KBM-7 (cell line): ENCODE data around the gene YPEL1.
"Not testable (repeated sequence)": the region's sequence is repeated elsewhere in the genome, so short reads cannot be mapped to it uniquely, and the experiment has no call there.

Source experiments
- DNase-seq: peaks from one replicate; pipeline ENCODE4 v3.0.0-alpha.2; 2015
- in situ Hi-C: fragments of 300-500 bp; cut with MboI; formaldehyde crosslinking; loops from 2 replicates; pipeline ENCODE4 v1.14.3; 2020; ENCODE audit warnings: low sequenced_read_pairs, low pct_unique_long_range_greater_than_20kb, mixed read lengths

Gene YPEL1

GRCh38 chr22:21755851-21756284 lies 20.3 kb upstream of the YPEL1 start:
- in situ Hi-C loops, result no loop called here
- DNase-seq, result no peak

GRCh38 chr22:21754523-21754922 lies 18.9 kb upstream of the YPEL1 start:
- peak; percentile 77 for DNase-seq
- in situ Hi-C loops, result no loop called here

- no peak for DNase-seq
- in situ Hi-C loops, result no loop called here
Observed at GRCh38 chr22:21753374-21754111, 17.9 kb upstream of the YPEL1 start.

- in situ Hi-C loops, result no loop called here
- no peak for DNase-seq
Observed at GRCh38 chr22:21752276-21752675, 16.7 kb upstream of the YPEL1 start.

- in situ Hi-C loops, result loop anchor here (25.0 kb wide), 1 partner anchor 191 kb away; no protein-coding TSS in a partner anchor
- no peak for DNase-seq
Observed at GRCh38 chr22:21745948-21746347, 10.4 kb upstream of the YPEL1 start.

GRCh38 chr22:21744917-21745316 lies 9.3 kb upstream of the YPEL1 start:
- in situ Hi-C loops, result loop anchor here (25.0 kb wide), 1 partner anchor 192 kb away; no protein-coding TSS in a partner anchor
- not testable (repeated sequence) for DNase-seq

- no peak for DNase-seq
- in situ Hi-C loops, result loop anchor here (25.0 kb wide), 1 partner anchor 196 kb away; no protein-coding TSS in a partner anchor
Observed at GRCh38 chr22:21741790-21742189, 6.2 kb upstream of the YPEL1 start.

- in situ Hi-C loops, result loop anchor here (25.0 kb wide), 1 partner anchor 196 kb away; no protein-coding TSS in a partner anchor
- DNase-seq, result no peak
Observed at GRCh38 chr22:21741059-21741458, 5.5 kb upstream of the YPEL1 start.

GRCh38 chr22:21739828-21740377 lies 4.3 kb upstream of the YPEL1 start:
- in situ Hi-C loops, result loop anchor here (25.0 kb wide), 1 partner anchor 197 kb away; no protein-coding TSS in a partner anchor
- no peak for DNase-seq

- in situ Hi-C loops, result loop anchor here (25.0 kb wide), 1 partner anchor 198 kb away; no protein-coding TSS in a partner anchor
Observed at GRCh38 chr22:21738966-21739365, 3.4 kb upstream of the YPEL1 start.

GRCh38 chr22:21738081-21738480 lies 2.5 kb upstream of the YPEL1 start:
- no peak for DNase-seq
- in situ Hi-C loops, result loop anchor here (25.0 kb wide), 1 partner anchor 199 kb away; no protein-coding TSS in a partner anchor

More at GRCh38 chr22:21738966-21739365, 3.4 kb upstream of the YPEL1 start:
- no peak for DNase-seq

GRCh38 chr22:21736948-21737347 lies 1.4 kb upstream of the YPEL1 start:
- no peak for DNase-seq
- in situ Hi-C loops, result loop anchor here (25.0 kb wide), 1 partner anchor 200 kb away; no protein-coding TSS in a partner anchor

GRCh38 chr22:21736084-21736642 lies 569 bp upstream of the YPEL1 start:
- in situ Hi-C loops, result loop anchor here (25.0 kb wide), 1 partner anchor 201 kb away; no protein-coding TSS in a partner anchor
- DNase-seq, result no peak

GRCh38 chr22:21734540-21735199 lies 924 bp downstream of the YPEL1 start:
- DNase-seq, result peak; percentile 24
- in situ Hi-C loops, result loop anchor here (25.0 kb wide), 1 partner anchor 203 kb away; no protein-coding TSS in a partner anchor

GRCh38 chr22:21731503-21731902 lies 4.1 kb downstream of the YPEL1 start:
- no peak for DNase-seq
- in situ Hi-C loops, result loop anchor here (25.0 kb wide), 1 partner anchor 206 kb away; no protein-coding TSS in a partner anchor

- in situ Hi-C loops, result loop anchor here (25.0 kb wide), 1 partner anchor 207 kb away; no protein-coding TSS in a partner anchor
- DNase-seq, result no peak
Observed at GRCh38 chr22:21730535-21731308, 4.9 kb downstream of the YPEL1 start.

GRCh38 chr22:21729184-21729583 lies 6.4 kb downstream of the YPEL1 start:
- not testable (repeated sequence) for DNase-seq
- in situ Hi-C loops, result loop anchor here (25.0 kb wide), 1 partner anchor 208 kb away; no protein-coding TSS in a partner anchor

GRCh38 chr22:21728270-21728669 lies 7.3 kb downstream of the YPEL1 start:
- in situ Hi-C loops, result loop anchor here (25.0 kb wide), 1 partner anchor 209 kb away; no protein-coding TSS in a partner anchor
- DNase-seq, result no peak
